CD4-positive, alpha-beta T cell treated with Interleukin-15 for 4 hours (primary cell): Measurements from ENCODE around the gene LIPC.
"Not testable (repeated sequence)": the region's sequence is repeated elsewhere in the genome, so short reads cannot be mapped to it uniquely, and the experiment has no call there.

ENCODE experiments used
- DNase-seq: peaks from one replicate; pipeline ENCODE4 v3.0.0-alpha.2; 2020; ENCODE audit warnings: low spot score

LIPC gene

DNA sequence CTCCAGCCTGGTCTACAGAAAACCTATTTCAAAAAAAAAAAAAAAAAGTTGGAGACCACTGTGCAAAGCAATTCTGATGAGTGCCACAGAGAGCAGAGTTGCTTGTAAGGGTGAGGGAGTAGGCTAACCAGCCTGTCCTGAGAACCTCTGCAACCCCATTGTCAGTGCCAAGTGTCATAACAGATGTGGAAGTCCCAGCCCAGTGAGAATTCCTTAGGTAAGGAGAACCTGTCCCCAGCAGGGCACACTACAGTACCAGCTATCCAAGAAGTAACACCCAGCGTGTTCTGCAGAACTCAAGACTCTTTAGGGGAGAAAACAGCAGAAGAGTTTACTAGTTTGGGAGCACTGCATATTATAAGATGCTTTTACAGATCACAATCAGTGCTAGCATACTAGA, 156.3 kb downstream of the LIPC start:
- no peak for DNase-seq

GRCh38 chr15:58589047-58589446, 157.3 kb downstream of the LIPC start:
- no peak for DNase-seq

GRCh38 chr15:58590236-58590635, 158.4 kb downstream of the LIPC start:
- DNase-seq: no peak

- no peak for DNase-seq
These were observed 159.1 kb downstream of the LIPC start for GRCh38 chr15:58590926-58591325.

- no peak for DNase-seq
These were observed 162.1 kb downstream of the LIPC start for GRCh38 chr15:58593870-58594269.

GRCh38 chr15:58594898-58595297, 163.1 kb downstream of the LIPC start:
- no peak for DNase-seq

DNA sequence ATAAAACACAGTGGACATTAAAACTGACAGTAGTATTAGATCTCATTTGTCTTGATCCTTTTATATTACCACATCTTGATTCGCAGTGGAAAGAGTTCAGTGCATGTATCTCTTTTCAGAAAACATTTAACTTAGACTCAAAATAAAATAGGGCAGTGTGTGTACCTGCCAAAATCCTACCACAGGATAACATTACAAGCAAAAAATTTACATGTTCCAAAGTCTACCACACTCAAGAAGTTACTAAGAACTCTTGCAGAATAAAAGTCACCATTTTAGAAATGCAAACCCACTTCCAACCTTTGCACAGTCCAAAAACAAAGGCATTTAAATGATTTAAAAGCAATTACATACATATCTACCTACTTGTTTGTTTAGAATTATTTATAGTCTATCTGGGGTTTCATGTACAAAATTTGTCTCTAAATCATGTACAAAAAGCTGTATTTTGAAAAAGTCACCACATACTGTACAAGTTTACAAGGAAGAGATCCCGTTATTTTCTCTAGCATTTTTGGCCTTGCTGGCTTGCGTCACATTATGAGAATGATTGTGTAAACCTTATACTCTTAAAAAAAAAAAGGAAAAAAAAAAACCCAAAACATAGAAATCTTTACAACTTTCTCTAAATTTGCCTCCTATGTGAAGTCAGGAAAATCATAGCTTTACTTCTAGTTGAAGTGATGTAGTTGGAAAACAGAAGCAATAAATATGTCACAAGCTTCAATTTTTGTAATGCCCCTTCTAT, 163.9 kb downstream of the LIPC start:
- no peak for DNase-seq

DNA sequence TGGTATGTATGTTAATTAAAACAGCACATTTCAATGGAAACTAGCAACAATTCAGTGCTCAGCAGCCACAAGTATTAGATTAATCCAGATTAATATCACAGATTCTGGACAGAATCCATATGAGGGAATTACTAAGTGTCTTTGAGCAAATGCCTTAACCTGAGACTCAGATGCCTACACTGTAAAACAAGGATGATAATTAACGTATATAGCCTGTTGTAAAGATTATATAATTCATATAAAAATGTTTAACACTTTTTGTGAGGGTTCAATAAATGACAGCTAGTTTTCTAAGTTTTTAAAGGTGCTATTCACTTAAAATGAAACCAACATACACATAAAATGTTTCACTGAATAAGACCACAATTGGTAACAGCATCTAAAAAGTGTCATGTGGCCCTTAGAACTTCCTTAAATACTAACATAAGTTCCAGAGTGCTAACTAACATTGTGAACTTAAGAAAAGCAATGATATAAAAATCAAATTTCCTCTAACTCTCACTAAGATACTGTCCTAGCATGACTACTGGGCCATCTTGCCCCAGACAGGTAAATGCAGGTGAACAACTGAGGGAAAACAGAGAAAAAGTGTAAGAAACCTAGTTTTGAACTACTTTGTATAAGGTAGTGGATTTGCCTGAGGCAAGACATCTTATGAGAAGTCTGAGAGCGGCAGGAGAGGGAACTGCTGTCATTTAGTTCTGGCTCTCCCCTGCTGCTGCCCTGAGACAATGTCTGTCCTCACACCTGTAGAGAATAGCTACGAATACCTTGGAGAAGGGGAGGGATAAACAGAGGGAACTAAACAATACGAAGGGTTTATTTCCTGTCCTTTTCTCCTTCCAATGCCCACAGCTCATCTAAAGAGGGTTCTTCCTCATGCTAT, 166.4 kb downstream of the LIPC start:
- no peak for DNase-seq

- DNase-seq: no peak
These were observed 167.0 kb downstream of the LIPC start for GRCh38 chr15:58598829-58599210.

DNA sequence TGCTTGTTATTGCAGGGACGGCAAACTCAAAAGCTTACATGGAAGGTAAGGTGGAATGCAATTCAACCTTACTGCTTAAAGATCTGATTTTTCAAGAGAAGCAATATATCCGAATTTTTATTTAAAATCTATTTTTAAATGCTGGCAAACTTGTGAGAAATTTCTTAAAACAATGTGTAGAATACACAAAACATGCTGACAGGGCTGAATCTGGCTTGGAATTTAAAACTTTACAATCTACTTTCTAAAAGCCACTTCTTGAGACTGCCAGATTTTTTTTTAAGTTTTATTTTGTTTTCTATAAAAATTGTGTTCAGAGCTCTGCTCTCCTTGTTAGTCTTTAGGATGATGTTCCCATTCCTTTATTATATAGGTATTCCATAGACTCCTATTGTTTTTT, 171.0 kb downstream of the LIPC start:
- no peak for DNase-seq

GRCh38 chr15:58603927-58604326, 172.1 kb downstream of the LIPC start:
- not testable (repeated sequence) for DNase-seq

DNA sequence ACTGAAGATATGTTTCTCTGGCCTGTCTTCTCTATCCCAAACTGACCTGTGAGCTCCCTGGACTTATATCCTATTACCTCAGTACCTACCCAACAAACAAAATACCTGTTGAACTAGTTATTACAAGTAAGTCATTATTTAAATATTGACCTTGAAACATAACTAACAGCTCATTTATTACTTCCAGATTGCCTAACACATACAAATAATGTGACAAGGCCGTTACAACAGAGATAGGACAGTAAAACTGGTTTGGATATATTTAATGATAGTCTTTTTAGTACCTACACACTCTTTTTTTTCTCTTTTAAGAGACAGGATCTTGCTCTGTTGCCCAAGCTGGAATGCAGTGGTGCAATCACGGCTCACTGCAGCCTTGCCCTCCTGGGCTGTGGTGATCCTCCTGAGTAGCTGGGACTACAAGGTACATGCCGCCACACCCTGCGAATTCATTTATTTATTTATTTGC, 172.7 kb downstream of the LIPC start:
- DNase-seq: no peak

- DNase-seq: no peak
These were observed 174.2 kb downstream of the LIPC start for GRCh38 chr15:58605931-58606530.

- DNase-seq: no peak
These were observed 174.8 kb downstream of the LIPC start for GRCh38 chr15:58606577-58607080.

- DNase-seq: peak; percentile 10
These were observed 176.4 kb downstream of the LIPC start for GRCh38 chr15:58608129-58608590.

DNA sequence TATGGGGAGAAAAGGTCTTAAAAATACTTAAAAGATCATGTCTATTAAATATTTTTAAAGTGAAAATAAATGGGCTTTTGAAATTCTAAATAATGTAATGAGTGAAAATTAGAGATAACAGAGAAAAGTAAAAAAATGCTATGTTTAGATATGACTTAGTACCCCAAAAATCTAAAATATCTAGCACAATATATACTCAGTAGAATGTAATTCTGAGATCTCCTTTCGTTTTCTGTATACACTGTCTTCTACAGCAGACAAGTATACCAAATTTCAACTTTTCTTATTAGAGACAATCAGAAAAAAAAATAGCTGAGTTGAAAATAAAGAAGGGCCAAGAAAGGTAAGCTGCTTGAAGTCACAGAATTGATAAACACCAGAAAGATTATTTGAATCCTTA, 176.9 kb downstream of the LIPC start:
- DNase-seq: no peak

DNA sequence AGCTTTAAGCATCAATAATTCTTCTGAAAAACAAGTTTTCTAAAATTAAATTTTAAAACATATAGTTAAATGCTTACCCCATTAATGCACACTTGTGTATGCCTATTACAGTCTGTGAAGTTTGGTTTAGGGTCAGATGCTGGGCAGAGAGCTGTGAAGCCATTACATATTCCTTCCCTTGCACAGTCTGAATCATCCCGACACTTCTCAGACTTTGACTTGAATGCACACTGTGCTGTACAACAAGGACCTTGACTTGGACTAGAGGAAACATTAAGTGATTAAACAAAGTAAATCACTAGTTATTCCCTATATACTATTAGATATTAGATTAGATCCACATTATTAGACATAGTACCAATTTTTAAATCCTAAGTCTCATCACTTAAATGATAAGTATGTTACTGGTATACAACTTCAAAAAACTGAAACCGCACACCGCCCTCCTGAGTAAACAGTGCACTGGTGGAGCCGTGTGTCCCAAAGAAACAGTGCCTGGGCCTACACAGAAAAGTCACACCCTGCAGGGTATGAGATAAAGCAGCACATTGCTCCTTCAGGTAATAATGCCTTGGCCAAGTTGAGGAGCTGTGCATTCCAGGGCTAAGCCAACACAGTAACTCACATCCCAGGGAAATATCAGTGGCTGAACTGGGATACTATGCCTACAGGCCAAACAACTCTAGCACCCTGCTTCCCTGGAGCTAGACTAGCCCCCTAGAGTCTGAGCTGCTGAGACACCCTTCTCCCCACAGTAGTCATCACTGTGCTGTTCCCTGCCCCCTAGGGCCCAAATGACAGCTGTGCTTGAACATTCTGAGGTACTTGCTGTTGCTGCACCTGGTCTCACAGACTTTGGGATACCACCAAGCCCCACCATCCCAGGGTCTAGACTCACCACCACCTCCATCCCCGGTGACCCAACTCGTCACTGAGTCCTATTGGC, 180.2 kb downstream of the LIPC start:
- DNase-seq: no peak

GRCh38 chr15:58616171-58616570, 184.4 kb downstream of the LIPC start:
- no peak for DNase-seq
